Neuronal stem cell (in vitro differentiated cells): ENCODE data around the gene CT47C1.

Experiments used
- DNase-seq: peaks from one replicate; pipeline ENCODE4 v3.0.0-alpha.2; 2013; ENCODE audit warnings: low spot score
- H2AFZ ChIP-seq: one replicate; pipeline ENCODE4 v1.6.1; 2013; ENCODE audit warnings: mild to moderate bottlenecking, low read length, inconsistent platforms
- H2AK5ac ChIP-seq: 2 replicates; pipeline ENCODE4 v1.6.1; 2013; ENCODE audit warnings: low read depth, mild to moderate bottlenecking, inconsistent platforms, low read length, moderate library complexity, mixed read lengths
- H2BK120ac ChIP-seq: 2 replicates; pipeline ENCODE4 v1.6.1; 2013; ENCODE audit warnings: low read depth, mild to moderate bottlenecking, inconsistent platforms, low read length, moderate library complexity, mixed read lengths
- H2BK12ac ChIP-seq: one replicate; pipeline ENCODE4 v1.6.1; 2013; ENCODE audit warnings: low read length, inconsistent platforms
- H2BK15ac ChIP-seq: 2 replicates; pipeline ENCODE4 v1.6.1; 2013; ENCODE audit warnings: mild to moderate bottlenecking, low read length, inconsistent platforms, mixed read lengths
- H2BK5ac ChIP-seq: one replicate; pipeline ENCODE4 v1.6.1; 2013; ENCODE audit warnings: inconsistent platforms, mild to moderate bottlenecking, low read length, moderate library complexity
- H3K14ac ChIP-seq: one replicate; pipeline ENCODE4 v1.6.1; 2013; ENCODE audit warnings: low read length, inconsistent platforms
- H3K18ac ChIP-seq: 2 replicates; pipeline ENCODE4 v1.6.1; 2013; ENCODE audit warnings: low read length, inconsistent platforms
- H3K23ac ChIP-seq: 2 replicates; pipeline ENCODE4 v1.6.1; 2013; ENCODE audit warnings: low read depth, mild to moderate bottlenecking, mixed read lengths, low read length, inconsistent platforms; ENCODE audit not compliant: poor library complexity
- H3K27ac ChIP-seq: replicated peaks from 3 replicates; pipeline ENCODE4 v1.5.1; 2013; ENCODE audit warnings: low read length, inconsistent platforms
- H3K27me3 ChIP-seq, 3 experiments: 2 replicates each; pipeline ENCODE4 v1.6.1; 2013; ENCODE audit warnings: low read length in 3 of 3, mild to moderate bottlenecking in 2 of 3, inconsistent platforms in 1 of 3, low read depth in 1 of 3, mixed read lengths in 1 of 3, moderate library complexity in 1 of 3; ENCODE audit not compliant: control insufficient read depth in 3 of 3, insufficient read depth in 3 of 3
- H3K36me3 ChIP-seq, 2 donors: replicated peaks in 1 of 2; 2 replicates each; pipeline ENCODE4 v1.6.1; 2013; ENCODE audit warnings: low read length in 2 of 2; ENCODE audit not compliant: control insufficient read depth in 2 of 2, insufficient read depth in 2 of 2
- H3K4ac ChIP-seq: 2 replicates; pipeline ENCODE4 v1.6.1; 2013; ENCODE audit warnings: inconsistent platforms, mild to moderate bottlenecking, low read length, moderate library complexity
- H3K4me1 ChIP-seq, 2 donors: 1 replicate in 1 of 2; 2 replicates in 1 of 2; pipeline ENCODE4 v1.6.1; 2013; ENCODE audit warnings: low read length in 2 of 2, low read depth in 1 of 2; ENCODE audit not compliant: control insufficient read depth in 2 of 2, insufficient read depth in 1 of 2
- H3K4me2 ChIP-seq: one replicate; pipeline ENCODE4 v1.6.1; 2013; ENCODE audit warnings: mild to moderate bottlenecking, low read length, inconsistent platforms; ENCODE audit not compliant: insufficient read depth, poor library complexity, severe bottlenecking
- H3K4me3 ChIP-seq, 2 donors: 2 replicates each; pipeline ENCODE4 v1.5.1; 2013; ENCODE audit warnings: low read length in 2 of 2, mild to moderate bottlenecking in 2 of 2, inconsistent platforms in 1 of 2, moderate library complexity in 1 of 2
- H3K79me1 ChIP-seq: one replicate; pipeline ENCODE4 v1.6.1; 2013; ENCODE audit warnings: low read depth, mild to moderate bottlenecking, inconsistent platforms, low read length, moderate library complexity
- H3K9ac ChIP-seq: one replicate; pipeline ENCODE4 v1.6.1; 2013; ENCODE audit warnings: mild to moderate bottlenecking, low read depth, low read length, inconsistent platforms; ENCODE audit not compliant: poor library complexity
- H3K9me3 ChIP-seq, 2 donors: replicated peaks in 1 of 2; 2 replicates each; pipeline versions ENCODE3 to v1.6.1; 2013; ENCODE audit warnings: low read length in 2 of 2, mild to moderate bottlenecking in 2 of 2, inconsistent platforms in 1 of 2, low read depth in 1 of 2, mixed read lengths in 1 of 2, moderate library complexity in 1 of 2; ENCODE audit not compliant: control insufficient read depth in 2 of 2, insufficient read depth in 1 of 2
- H4K8ac ChIP-seq: one replicate; pipeline ENCODE4 v1.6.1; 2013; ENCODE audit warnings: low read depth, mild to moderate bottlenecking, inconsistent platforms, low read length, moderate library complexity
- H4K91ac ChIP-seq: one replicate; pipeline ENCODE4 v1.6.1; 2013; ENCODE audit warnings: low read length, low read depth, mild to moderate bottlenecking, inconsistent platforms; ENCODE audit not compliant: poor library complexity
- WGBS, 2 donors: extraction: QIAGEN DNeasy Blood & Tissue Kit; methylation state at CpG; one replicate each; pipeline ENCODE4 v1.1.7; 2013; ENCODE audit warnings: missing lambda C conversion rate in 2 of 2, mixed read lengths in 1 of 2; ENCODE audit not compliant: insufficient read length in 2 of 2, insufficient replicate concordance in 1 of 2; ENCODE audit errors: extremely low coverage in 2 of 2; 5-methylcytosine and 5-hydroxymethylcytosine counted together

CT47C1 gene

GRCh38 chrX:119093991-119094735, 21.4 kb downstream of the CT47C1 start:
- no peak for DNase-seq
- H2BK12ac ChIP-seq, result no peak overlapping the region
- no peaks in the 10 kb centered on the region for H3K79me1 ChIP-seq
- no peak overlapping the region for H2AFZ ChIP-seq
- H3K4me3 ChIP-seq, result no peak overlapping the region
- H3K36me3 ChIP-seq, result no peaks in the 10 kb centered on the region
- no peak overlapping the region for H3K27ac ChIP-seq
- H3K14ac ChIP-seq, result no peak overlapping the region
- H3K27me3 ChIP-seq, result peaks cover 0 to 6% (median 0%) of the 10 kb centered on the region in 3 experiments
- H2BK15ac ChIP-seq, result no peak overlapping the region
- no peak overlapping the region for H4K8ac ChIP-seq
- WGBS, 2 donors, result no CpG with 5 or more reads among the region's 7 CpGs
- no peaks in the 10 kb centered on the region for H3K4me1 ChIP-seq
- no peak overlapping the region for H3K4me2 ChIP-seq
- H3K9ac ChIP-seq, result no peak overlapping the region
- H4K91ac ChIP-seq, result no peak overlapping the region
- no peak overlapping the region for H2BK5ac ChIP-seq
- H3K18ac ChIP-seq, result no peak overlapping the region
- H3K9me3 ChIP-seq, result no peaks in the 10 kb centered on the region
- no peak overlapping the region for H3K4ac ChIP-seq
- H2BK120ac ChIP-seq, result no peak overlapping the region
- H2AK5ac ChIP-seq, result no peak overlapping the region
- no peak overlapping the region for H3K23ac ChIP-seq

GRCh38 chrX:119094819-119095218, 22.0 kb downstream of the CT47C1 start:
- H3K4me2 ChIP-seq, result no peak overlapping the region
- H2BK5ac ChIP-seq, result no peak overlapping the region
- H3K79me1 ChIP-seq, result no peaks in the 10 kb centered on the region
- no peak overlapping the region for H3K9ac ChIP-seq
- H3K23ac ChIP-seq, result no peak overlapping the region
- no peak overlapping the region for H2AFZ ChIP-seq
- no peak overlapping the region for H2BK15ac ChIP-seq
- H2AK5ac ChIP-seq, result no peak overlapping the region
- no peaks in the 10 kb centered on the region for H3K36me3 ChIP-seq
- no peak overlapping the region for H4K91ac ChIP-seq
- no peak overlapping the region for H4K8ac ChIP-seq
- H3K27me3 ChIP-seq, result peaks cover 0 to 3% (median 0%) of the 10 kb centered on the region in 3 experiments
- no peak overlapping the region for H3K27ac ChIP-seq
- no peaks in the 10 kb centered on the region for H3K4me1 ChIP-seq
- no peak overlapping the region for H2BK12ac ChIP-seq
- DNase-seq, result no peak
- H3K9me3 ChIP-seq, result no peaks in the 10 kb centered on the region
- H3K4me3 ChIP-seq, result no peak overlapping the region
- no peak overlapping the region for H3K4ac ChIP-seq
- H3K14ac ChIP-seq, result no peak overlapping the region
- H2BK120ac ChIP-seq, result no peak overlapping the region
- WGBS, 2 donors, result no CpG with 5 or more reads among the region's 3 CpGs
- no peak overlapping the region for H3K18ac ChIP-seq

- Histone ChIP-seq H3K9me3 (no peaks in the 10 kb centered on the region), H3K36me3 (no peaks in the 10 kb centered on the region), H3K4me3 (no peak overlapping the region), H3K9ac (no peak overlapping the region), H3K4ac (no peak overlapping the region), H2BK120ac (no peak overlapping the region), H3K27me3 (peaks cover 0 to 4% (median 0%) of the 10 kb centered on the region in 3 experiments), H3K14ac (no peak overlapping the region), H3K79me1 (no peaks in the 10 kb centered on the region), H4K91ac (no peak overlapping the region), H3K18ac (no peak overlapping the region), H2AK5ac (no peak overlapping the region), H3K4me2 (no peak overlapping the region), H3K27ac (no peak overlapping the region), H2BK15ac (no peak overlapping the region), H4K8ac (no peak overlapping the region), H2AFZ (no peak overlapping the region), H2BK12ac (no peak overlapping the region), H2BK5ac (no peak overlapping the region), H3K4me1 (no peaks in the 10 kb centered on the region), H3K23ac (no peak overlapping the region)
- no peak for DNase-seq
These were observed 23.1 kb downstream of the CT47C1 start for GRCh38 chrX:119095936-119096335.

DNA sequence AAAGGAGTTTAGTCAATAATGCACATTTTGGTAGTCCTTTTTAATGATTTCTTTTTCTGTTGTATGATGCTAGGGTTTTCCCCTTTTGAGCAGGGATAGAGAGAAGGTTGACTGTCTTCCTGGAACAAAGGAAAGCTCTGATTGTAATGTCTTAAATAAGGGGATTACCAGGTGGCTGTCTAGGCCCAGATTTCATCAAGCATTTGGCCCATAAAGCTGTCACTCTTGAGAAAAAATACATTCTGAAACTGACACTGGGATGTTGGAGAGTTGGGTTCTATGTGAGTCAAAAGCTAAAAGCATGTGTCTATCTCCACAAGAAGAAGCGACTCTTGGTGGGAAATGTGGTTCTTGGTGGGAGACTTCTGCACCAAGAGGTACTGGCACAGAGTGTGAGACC, 28.4 kb downstream of the CT47C1 start:
- Histone ChIP-seq H3K4me1 (no peaks in the 10 kb centered on the region), H4K8ac (no peak overlapping the region), H3K9me3 (no peaks in the 10 kb centered on the region), H3K9ac (no peak overlapping the region), H2BK12ac (no peak overlapping the region), H2BK120ac (no peak overlapping the region), H2BK5ac (no peak overlapping the region), H3K79me1 (no peaks in the 10 kb centered on the region), H2AFZ (no peak overlapping the region), H3K36me3 (no peaks in the 10 kb centered on the region), H3K14ac (no peak overlapping the region), H3K4me2 (no peak overlapping the region), H3K18ac (no peak overlapping the region), H2AK5ac (no peak overlapping the region), H3K27ac (no peak overlapping the region), H3K27me3 (peaks cover 0 to 12% (median 0%) of the 10 kb centered on the region in 3 experiments), H3K4ac (no peak overlapping the region), H4K91ac (no peak overlapping the region), H3K4me3 (no peak overlapping the region), H3K23ac (no peak overlapping the region), H2BK15ac (no peak overlapping the region)
- WGBS, 2 donors, result no CpG with 5 or more reads among the region's 1 CpG
- no peak for DNase-seq
